ENCODE results near the gene GINS2. TPM values are rescaled to one million over a fixed set of nuclear protein-coding genes. Genes with fewer than 3 reads are reported as not detected.

The GINS2 gene
- total RNA-seq, 1 experiment from 2014 or later = 11.3 TPM

DNA sequence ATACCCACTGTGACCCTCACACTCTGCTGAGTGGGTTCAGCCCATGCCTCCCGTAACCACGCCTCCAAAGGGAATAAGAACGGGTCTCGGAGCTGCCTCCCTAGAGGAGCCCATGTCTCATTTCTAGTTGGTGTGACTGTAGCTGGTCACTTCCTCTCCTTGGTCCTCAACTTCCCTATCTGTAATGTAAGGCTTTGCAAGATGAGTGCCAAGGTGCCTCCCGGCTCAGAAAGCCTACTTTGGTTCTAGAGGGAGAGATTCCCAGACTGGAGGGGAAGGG, 41.4 kb upstream of the GINS2 start:
- ChIA-PET CTCF (interaction anchor here (1.1 kb wide), 1 partner anchor 15 kb away, joined by 4 read pairs; no protein-coding TSS in a partner anchor), POLR2A (no interaction called here)
- Mint-ChIP-seq H3K27ac (ENCODE audit: low read depth, unreplicated experiment) (no peak overlapping the region), H3K4me3 (ENCODE audit: unreplicated experiment) (no peak overlapping the region), H3K27me3 (ENCODE audit: insufficient read depth, unreplicated experiment) (no peaks in the 10 kb centered on the region), H3K4me1 (ENCODE audit: insufficient read depth, unreplicated experiment) (peaks cover 6% of the 10 kb centered on the region), H3K36me3 (ENCODE audit: insufficient read depth, unreplicated experiment) (no peaks in the 10 kb centered on the region), H3K9me3 (ENCODE audit: unreplicated experiment) (no peaks in the 10 kb centered on the region)
- TF ChIP-seq, protein P1, sequence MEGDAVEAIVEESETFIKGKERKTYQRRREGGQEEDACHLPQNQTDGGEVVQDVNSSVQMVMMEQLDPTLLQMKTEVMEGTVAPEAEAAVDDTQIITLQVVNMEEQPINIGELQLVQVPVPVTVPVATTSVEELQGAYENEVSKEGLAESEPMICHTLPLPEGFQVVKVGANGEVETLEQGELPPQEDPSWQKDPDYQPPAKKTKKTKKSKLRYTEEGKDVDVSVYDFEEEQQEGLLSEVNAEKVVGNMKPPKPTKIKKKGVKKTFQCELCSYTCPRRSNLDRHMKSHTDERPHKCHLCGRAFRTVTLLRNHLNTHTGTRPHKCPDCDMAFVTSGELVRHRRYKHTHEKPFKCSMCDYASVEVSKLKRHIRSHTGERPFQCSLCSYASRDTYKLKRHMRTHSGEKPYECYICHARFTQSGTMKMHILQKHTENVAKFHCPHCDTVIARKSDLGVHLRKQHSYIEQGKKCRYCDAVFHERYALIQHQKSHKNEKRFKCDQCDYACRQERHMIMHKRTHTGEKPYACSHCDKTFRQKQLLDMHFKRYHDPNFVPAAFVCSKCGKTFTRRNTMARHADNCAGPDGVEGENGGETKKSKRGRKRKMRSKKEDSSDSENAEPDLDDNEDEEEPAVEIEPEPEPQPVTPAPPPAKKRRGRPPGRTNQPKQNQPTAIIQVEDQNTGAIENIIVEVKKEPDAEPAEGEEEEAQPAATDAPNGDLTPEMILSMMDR (IDR thresholded peaks at IDR 0.05; ENCODE audit: unreplicated experiment) = no peak
- intact Hi-C loops (cut with micrococcal nuclease) = no loop called here
- DNase-seq (ENCODE audit: unreplicated experiment) = no peak
- BruUV-seq (replicated peaks) = no TSS peak

DNA sequence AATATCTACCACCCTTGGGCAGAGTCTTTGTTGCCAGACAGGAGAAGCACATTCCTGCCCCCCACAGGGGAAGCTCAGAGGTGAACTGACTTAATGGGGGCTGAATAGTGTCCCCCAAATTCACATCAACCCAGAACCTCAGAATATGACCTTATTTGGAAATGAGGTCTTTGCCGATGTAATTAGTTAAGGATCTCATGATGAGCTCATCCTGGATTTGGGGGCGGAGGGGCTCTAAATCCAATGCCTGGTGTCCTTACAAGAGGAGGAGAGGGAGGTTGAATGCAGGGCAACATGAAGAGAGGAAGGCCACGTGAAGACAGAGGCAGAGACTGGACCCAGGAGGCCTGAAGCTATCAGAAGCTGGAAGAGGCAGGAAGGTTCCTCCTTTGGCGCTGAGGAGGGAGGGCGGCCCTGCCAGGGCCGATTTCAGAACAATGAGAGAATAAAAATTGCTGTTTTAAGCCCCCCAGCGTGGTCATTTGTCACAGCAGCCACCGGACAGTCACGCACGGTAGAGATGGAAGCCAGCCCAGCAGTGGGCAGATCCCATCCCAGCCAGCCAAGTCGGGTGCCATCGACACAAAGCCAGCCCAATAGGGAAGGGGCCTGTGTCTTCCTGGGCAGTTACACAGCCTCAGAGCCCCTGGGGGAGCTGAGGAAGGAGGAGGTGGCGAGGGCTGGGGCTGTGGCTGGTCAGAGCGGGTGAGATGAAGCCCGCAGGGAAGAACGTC, 40.9 kb upstream of the GINS2 start:
- H3K27ac Mint-ChIP-seq (ENCODE audit: low read depth, unreplicated experiment) = no peak overlapping the region
- H3K4me1 Mint-ChIP-seq (ENCODE audit: insufficient read depth, unreplicated experiment) = peaks cover 6% of the 10 kb centered on the region
- no peak for DNase-seq (ENCODE audit: unreplicated experiment)
- no peak overlapping the region for H3K4me3 Mint-ChIP-seq (ENCODE audit: unreplicated experiment)
- no peaks in the 10 kb centered on the region for H3K36me3 Mint-ChIP-seq (ENCODE audit: insufficient read depth, unreplicated experiment)
- intact Hi-C loops (cut with micrococcal nuclease) = no loop called here
- BruUV-seq (replicated peaks) = no TSS peak
- CTCF ChIA-PET = interaction anchor here (0.8 to 1.1 kb wide), 2 partner anchors 14 to 31 kb away, joined by 3 to 4 read pairs; no protein-coding TSS in a partner anchor
- POLR2A ChIA-PET = no interaction called here
- H3K9me3 Mint-ChIP-seq (ENCODE audit: unreplicated experiment) = no peaks in the 10 kb centered on the region
- TF ChIP-seq, protein P1 (IDR thresholded peaks at IDR 0.05; ENCODE audit: unreplicated experiment) = no peak
- no peaks in the 10 kb centered on the region for H3K27me3 Mint-ChIP-seq (ENCODE audit: insufficient read depth, unreplicated experiment)

DNA sequence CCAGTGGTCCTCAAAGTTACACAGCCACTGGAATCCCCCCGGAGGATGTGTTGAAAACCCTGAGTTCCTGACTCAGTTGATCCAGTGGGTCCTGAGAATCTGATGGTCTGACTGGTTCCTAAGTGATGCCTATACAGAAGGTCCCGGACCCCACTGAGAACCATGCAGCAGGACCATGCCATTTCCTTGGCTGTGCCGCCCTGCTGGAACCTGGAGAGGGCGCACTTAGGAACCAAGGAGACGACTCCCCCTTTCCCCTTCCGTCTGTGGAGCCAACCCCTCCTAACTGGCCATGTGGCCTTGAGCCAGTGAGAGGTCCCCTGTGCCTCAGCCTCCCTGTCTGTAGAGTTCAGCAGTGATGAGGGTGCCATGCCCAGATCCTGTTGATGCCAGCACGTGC, 40.1 kb upstream of the GINS2 start:
- Mint-ChIP-seq H3K27me3 (ENCODE audit: insufficient read depth, unreplicated experiment) (no peaks in the 10 kb centered on the region), H3K4me1 (ENCODE audit: insufficient read depth, unreplicated experiment) (peaks cover 6% of the 10 kb centered on the region), H3K27ac (ENCODE audit: low read depth, unreplicated experiment) (no peak overlapping the region), H3K4me3 (ENCODE audit: unreplicated experiment) (no peak overlapping the region), H3K36me3 (ENCODE audit: insufficient read depth, unreplicated experiment) (no peaks in the 10 kb centered on the region), H3K9me3 (ENCODE audit: unreplicated experiment) (no peaks in the 10 kb centered on the region)
- no TSS peak for BruUV-seq (replicated peaks)
- ChIA-PET POLR2A (no interaction called here), CTCF (interaction anchor here (0.6 to 1.1 kb wide), 3 partner anchors 14 to 54 kb away, joined by 3 to 4 read pairs (median 3); no protein-coding TSS in a partner anchor)
- no peak for DNase-seq (ENCODE audit: unreplicated experiment)
- TF ChIP-seq, protein P1 (IDR thresholded peaks at IDR 0.05; ENCODE audit: unreplicated experiment) = no peak
- intact Hi-C loops (cut with micrococcal nuclease) = no loop called here

DNA sequence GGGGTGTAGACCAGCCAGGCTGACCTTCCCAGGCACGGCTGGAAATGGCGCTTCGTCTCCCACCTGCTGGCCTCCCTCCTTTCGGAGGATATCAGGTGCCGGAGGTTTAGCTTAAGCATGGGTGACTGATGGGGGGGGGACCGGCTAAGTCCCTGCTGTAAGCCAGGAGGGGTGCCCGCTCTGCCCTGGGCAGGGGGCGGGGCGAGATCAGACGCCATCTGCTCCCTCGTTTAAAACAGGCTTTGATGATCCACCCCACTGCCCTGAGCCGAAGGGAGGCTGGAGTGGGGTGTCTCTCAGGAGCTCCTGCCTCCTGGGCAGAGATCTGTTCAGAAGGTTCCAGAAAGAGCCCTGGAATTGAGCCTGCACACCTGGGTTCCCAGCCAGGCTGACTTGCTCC, 36.2 kb upstream of the GINS2 start:
- H3K9me3 Mint-ChIP-seq (ENCODE audit: unreplicated experiment) = no peaks in the 10 kb centered on the region
- intact Hi-C loops (cut with micrococcal nuclease) = no loop called here
- H3K4me3 Mint-ChIP-seq (ENCODE audit: unreplicated experiment) = no peak overlapping the region
- H3K4me1 Mint-ChIP-seq (ENCODE audit: insufficient read depth, unreplicated experiment) = peaks cover 5% of the 10 kb centered on the region
- no TSS peak for BruUV-seq (replicated peaks)
- ChIA-PET POLR2A (no interaction called here), CTCF (no interaction called here)
- H3K27ac Mint-ChIP-seq (ENCODE audit: low read depth, unreplicated experiment) = no peak overlapping the region
- TF ChIP-seq, protein P1 (IDR thresholded peaks at IDR 0.05; ENCODE audit: unreplicated experiment) = no peak
- H3K36me3 Mint-ChIP-seq (ENCODE audit: insufficient read depth, unreplicated experiment) = peaks cover 5% of the 10 kb centered on the region
- no peaks in the 10 kb centered on the region for H3K27me3 Mint-ChIP-seq (ENCODE audit: insufficient read depth, unreplicated experiment)
- no peak for DNase-seq (ENCODE audit: unreplicated experiment)
